ENCODE results near the gene FAM222A.

Gene FAM222A

GRCh38 chr12:109753959-109754358, 40.3 kb downstream of the FAM222A start:
- TF ChIP-seq CTCF (IDR thresholded peaks at IDR 0.05): no peak
- Histone ChIP-seq H3K36me3 (no peaks in the 10 kb centered on the region), H3K9me3 (peaks cover 0 to 13% (median 0%) of the 10 kb centered on the region in 3 donors), H3K4me3 (no peak overlapping the region), H3K4me1 (no peaks in the 10 kb centered on the region), H3K27ac (no peak overlapping the region), H3K27me3 (peaks cover 0 to 27% of the 10 kb centered on the region in 2 donors)
- DNase-seq: no peak
- intact Hi-C loops (cut with DNase I; ENCODE audit: low total_unique reads): no loop called here

DNA sequence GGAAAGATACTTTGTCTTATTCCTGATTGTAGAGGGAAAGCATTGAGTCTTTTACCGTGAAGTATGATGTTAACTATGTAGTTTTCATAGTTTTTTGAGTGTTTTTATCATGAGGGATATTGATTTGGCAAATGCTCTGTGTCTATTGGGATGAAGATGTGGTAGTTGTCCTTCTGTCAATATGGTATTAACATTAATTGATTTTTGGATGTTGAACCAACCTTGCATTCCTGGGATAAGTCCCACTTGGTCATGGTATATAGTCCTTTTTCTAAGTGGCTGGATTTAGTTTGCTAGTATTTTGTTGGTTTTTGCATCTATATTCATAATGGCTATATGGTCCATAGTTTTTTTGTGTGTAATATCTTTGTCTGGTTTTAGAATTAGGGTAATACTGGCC, 42.8 kb downstream of the FAM222A start:
- Histone ChIP-seq H3K36me3 (no peaks in the 10 kb centered on the region), H3K27ac (no peak overlapping the region), H3K27me3 (peaks cover 0 to 42% of the 10 kb centered on the region in 2 donors), H3K4me1 (no peaks in the 10 kb centered on the region), H3K4me3 (no peak overlapping the region), H3K9me3 (peaks cover 0 to 13% (median 0%) of the 10 kb centered on the region in 3 donors)
- TF ChIP-seq CTCF (IDR thresholded peaks at IDR 0.05): no peak
- DNase-seq: no peak
- intact Hi-C loops (cut with DNase I; ENCODE audit: low total_unique reads): no loop called here

GRCh38 chr12:109757671-109758265, 44.1 kb downstream of the FAM222A start:
- H3K36me3 ChIP-seq: no peaks in the 10 kb centered on the region
- peaks cover 0 to 34% of the 10 kb centered on the region in 2 donors for H3K27me3 ChIP-seq
- H3K27ac ChIP-seq: no peak overlapping the region
- no peaks in the 10 kb centered on the region for H3K4me1 ChIP-seq
- intact Hi-C loops (cut with DNase I; ENCODE audit: low total_unique reads): no loop called here
- H3K9me3 ChIP-seq: peaks cover 0 to 13% (median under 1%) of the 10 kb centered on the region in 3 donors
- no peak for TF ChIP-seq CTCF (IDR thresholded peaks at IDR 0.05)
- no peak overlapping the region for H3K4me3 ChIP-seq
- DNase-seq: peak; percentile 10 to 17

GRCh38 chr12:109758426-109759420, 45.1 kb downstream of the FAM222A start:
- TF ChIP-seq CTCF (IDR thresholded peaks at IDR 0.05): no peak
- Histone ChIP-seq H3K27ac (no peak overlapping the region), H3K4me1 (no peaks in the 10 kb centered on the region), H3K9me3 (peaks cover 0 to 13% (median 10%) of the 10 kb centered on the region in 3 donors), H3K4me3 (no peak overlapping the region), H3K27me3 (peaks cover 0 to 24% of the 10 kb centered on the region in 2 donors), H3K36me3 (no peaks in the 10 kb centered on the region)
- peak; percentile 9 to 43 for DNase-seq
- intact Hi-C loops (cut with DNase I; ENCODE audit: low total_unique reads): no loop called here

DNA sequence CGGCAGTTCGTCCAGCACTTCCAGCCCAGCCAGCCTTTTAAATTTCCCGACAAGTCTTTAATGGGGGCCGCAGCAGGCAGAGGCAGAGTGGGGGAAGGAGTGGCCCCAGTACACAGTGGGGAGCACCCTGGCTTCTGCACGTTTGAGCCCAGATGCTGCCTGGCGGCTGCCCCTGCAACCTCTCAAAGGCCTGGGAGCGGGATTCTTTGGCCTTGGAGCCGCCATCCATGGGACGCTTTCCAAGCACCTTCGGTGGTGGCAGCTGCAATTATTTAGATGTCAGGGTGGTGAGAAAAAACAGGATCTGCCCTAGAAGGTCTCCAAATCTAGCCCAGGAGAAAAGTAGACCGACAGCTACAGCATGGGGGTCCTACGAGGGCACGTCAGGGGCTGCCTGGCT, 46.0 kb downstream of the FAM222A start:
- Histone ChIP-seq H3K36me3 (no peaks in the 10 kb centered on the region), H3K27me3 (peaks cover 0 to 24% of the 10 kb centered on the region in 2 donors), H3K4me1 (no peaks in the 10 kb centered on the region), H3K9me3 (peaks cover 0 to 13% (median 10%) of the 10 kb centered on the region in 3 donors), H3K27ac (no peak overlapping the region), H3K4me3 (no peak overlapping the region)
- DNase-seq: peak; percentile 10 to 28
- TF ChIP-seq CTCF (IDR thresholded peaks at IDR 0.05): no peak
- intact Hi-C loops (cut with DNase I; ENCODE audit: low total_unique reads): no loop called here
